ENCODE results near the gene CEP41. TPM values are rescaled to one million over a fixed set of nuclear protein-coding genes. Genes with fewer than 3 reads are reported as not detected.

Gene CEP41, protein sequence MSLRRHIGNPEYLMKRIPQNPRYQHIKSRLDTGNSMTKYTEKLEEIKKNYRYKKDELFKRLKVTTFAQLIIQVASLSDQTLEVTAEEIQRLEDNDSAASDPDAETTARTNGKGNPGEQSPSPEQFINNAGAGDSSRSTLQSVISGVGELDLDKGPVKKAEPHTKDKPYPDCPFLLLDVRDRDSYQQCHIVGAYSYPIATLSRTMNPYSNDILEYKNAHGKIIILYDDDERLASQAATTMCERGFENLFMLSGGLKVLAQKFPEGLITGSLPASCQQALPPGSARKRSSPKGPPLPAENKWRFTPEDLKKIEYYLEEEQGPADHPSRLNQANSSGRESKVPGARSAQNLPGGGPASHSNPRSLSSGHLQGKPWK
- 14.3 and 16.7 TPM in 2 replicates for total RNA-seq

DNA sequence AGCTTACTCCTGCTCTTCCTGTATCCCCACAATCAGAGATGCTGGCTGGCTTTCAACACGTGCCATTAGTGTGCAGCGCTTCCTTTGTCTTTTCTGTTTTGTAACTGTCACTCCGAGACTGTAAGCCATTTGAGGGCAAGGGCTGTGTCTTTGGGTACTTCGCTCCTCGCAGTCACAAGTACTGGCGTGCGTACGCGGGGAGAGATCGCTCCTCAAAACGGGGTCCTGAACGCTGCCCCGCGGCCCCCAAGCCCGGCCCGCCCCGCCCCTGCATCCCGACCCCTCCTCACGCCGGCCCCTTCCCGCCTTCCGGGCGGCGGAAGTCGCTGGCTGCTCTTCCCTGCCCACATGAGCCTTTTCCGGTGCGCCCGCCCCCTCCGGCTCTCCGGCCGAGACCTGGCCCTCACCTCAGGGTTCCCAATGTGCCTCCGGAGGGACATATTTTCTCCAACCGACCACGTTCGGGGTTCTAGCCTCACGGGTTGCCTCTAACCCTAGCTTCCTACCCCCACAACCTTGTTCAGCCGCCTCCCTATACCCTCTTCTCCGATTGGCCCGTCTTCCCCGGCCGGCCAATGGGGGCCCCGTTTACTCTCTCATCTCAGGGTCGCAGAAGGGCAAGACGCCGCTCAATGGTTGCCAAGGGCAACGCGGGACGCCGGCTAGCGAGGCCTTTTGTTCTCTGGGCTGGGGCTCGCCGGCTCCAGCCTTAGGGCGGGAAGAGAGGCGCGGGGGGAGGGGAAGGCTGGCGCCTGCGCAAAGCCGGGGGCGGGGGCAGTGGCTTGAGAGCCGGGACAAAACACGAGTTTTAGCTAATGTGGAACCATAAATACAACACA lies at the start of gene CEP41:
TSS of gene CEP41 (minus strand) at position 490 of the 839 bp plus-strand sequence. CDS start at position 440, 50 bp downstream.
- intact Hi-C loops (cut with micrococcal nuclease), result loop anchor here (2.0 to 10.0 kb wide), 4 partner anchors 18 to 370 kb away; partner anchors contain the start of genes COPG2 and KLHDC10
- H3K27me3 Mint-ChIP-seq, result no peaks in the 10 kb centered on the region
- peak within 1 kb of the TSS; percentile 99 for H3K4me3 Mint-ChIP-seq
- peak within 1 kb of the TSS; percentile 99 for H3K27ac Mint-ChIP-seq
- H3K36me3 Mint-ChIP-seq (ENCODE audit: low read depth), result peaks cover 9% of the 10 kb centered on the region
- peaks cover 3% of the 10 kb centered on the region for H3K9me3 Mint-ChIP-seq
- peaks cover 37% of the 10 kb centered on the region for H3K4me1 Mint-ChIP-seq
- DNase-seq, result peak; percentile 97

DNA sequence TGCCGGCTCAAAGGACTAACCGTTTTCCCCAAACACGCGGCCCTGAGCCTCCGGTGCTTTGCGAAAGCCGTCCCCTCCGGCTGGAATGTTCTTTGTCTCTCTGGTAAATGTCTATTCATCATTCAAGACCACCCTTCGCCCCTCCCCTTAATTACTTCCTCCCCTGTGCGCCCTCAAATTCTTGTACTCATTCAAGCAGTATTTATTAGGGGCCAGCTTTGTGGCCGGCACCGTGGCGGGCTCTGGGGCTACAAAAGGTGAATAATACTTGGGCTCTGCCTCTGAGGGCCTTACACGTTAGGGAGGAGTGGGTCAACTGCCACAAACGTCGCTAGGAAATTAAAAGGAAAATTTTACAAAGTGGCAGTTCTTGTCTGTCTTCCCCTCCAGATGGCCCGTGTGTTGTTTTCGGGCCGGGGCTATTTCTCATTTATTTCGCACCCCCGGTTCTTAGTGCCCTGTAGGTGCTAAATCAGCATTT lies 49.5 kb upstream of the CEP41 start:
- no peak for DNase-seq
- H3K27ac Mint-ChIP-seq, result no peak overlapping the region
- peaks cover 77% of the 10 kb centered on the region for H3K27me3 Mint-ChIP-seq
- no peaks in the 10 kb centered on the region for H3K9me3 Mint-ChIP-seq
- intact Hi-C loops (cut with micrococcal nuclease), result loop anchor here (5.0 kb wide), 2 partner anchors 248 to 708 kb away; no protein-coding TSS in a partner anchor
- H3K36me3 Mint-ChIP-seq (ENCODE audit: low read depth), result peaks cover 5% of the 10 kb centered on the region
- no peak overlapping the region for H3K4me3 Mint-ChIP-seq
- H3K4me1 Mint-ChIP-seq, result peaks cover 20% of the 10 kb centered on the region

DNA sequence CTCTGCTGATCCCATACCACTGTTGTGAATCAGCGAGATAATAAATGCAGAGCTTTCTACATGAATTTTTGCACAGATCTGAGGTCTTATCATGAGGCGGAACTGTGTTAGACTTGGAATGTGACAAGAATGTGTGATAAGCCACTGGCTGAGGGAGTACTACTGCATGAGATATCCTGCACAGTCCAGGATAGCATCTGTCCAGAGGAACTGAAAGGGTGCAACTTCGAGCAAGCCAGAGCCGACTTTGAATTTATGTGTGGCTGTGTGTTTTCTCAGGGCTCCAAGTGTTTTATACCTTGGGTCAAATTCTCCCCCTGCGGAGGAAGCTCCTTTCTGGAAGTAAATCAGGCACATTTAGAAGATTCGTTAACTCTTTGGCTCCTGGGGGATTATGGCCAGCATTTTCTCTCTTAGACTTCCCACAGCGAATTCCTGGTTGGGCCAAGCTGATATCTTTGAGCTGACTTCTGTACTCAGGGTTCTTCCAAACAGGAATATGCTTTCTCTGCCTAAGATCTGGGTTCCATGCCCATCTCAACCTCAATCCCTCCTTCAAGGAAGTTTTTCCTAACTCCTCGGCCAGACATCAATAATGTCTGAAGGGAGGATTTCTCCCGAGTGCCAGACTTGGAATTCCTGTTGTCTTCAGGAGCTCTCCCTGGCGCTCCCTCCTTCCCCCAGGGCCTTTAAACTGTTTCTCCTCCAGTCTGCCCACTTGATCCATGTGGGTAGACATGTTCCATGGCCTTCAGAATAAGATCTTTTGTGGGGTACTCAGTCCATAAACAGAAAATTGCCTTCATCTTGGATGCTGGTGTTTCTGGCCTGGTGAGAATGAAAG lies 48.5 kb upstream of the CEP41 start:
- DNase-seq, result no peak
- Mint-ChIP-seq H3K27me3 (peaks cover 77% of the 10 kb centered on the region), H3K27ac (no peak overlapping the region), H3K36me3 (ENCODE audit: low read depth) (peaks cover 5% of the 10 kb centered on the region), H3K4me3 (no peak overlapping the region), H3K4me1 (peaks cover 26% of the 10 kb centered on the region), H3K9me3 (no peaks in the 10 kb centered on the region)
- intact Hi-C loops (cut with micrococcal nuclease), result loop anchor here (5.0 to 10.0 kb wide), 2 partner anchors 215 to 243 kb away; partner anchors contain the start of gene KLF14

DNA sequence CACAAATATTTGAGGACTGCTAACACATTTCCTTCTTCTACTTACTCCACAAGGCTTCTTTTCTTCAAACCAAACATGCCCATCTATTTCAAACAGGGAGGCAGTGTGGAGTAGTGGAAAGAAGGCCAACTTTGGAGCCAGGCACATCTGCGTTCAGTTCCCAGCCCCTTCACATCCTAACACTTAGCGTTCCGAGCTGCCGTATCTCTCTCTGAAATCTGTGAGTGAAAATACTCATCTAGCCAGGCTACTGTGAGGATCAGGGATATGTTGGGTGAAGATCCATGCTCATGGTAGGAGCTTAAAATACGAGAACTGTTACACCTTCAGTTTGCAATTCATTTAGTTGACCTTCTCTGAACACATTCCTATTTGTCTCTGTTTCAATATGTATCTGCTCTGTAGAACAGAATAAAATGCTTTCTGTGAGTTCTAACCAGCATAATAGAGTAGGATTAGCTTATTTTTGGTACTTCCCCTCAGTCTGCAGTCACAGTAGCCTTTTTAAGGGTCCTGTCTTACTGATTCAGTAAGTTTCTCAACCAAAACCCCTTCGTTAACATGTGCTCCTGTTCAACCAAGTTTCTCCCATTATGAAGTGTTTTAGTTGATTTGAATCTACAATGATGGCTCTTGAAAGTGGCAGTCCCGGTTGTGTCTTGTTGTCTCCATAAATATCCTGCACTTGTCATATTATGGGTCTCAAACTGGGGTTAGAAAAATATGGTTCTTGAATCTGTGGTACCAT lies 47.8 kb upstream of the CEP41 start:
- peaks cover 76% of the 10 kb centered on the region for H3K27me3 Mint-ChIP-seq
- H3K9me3 Mint-ChIP-seq, result no peaks in the 10 kb centered on the region
- no peak for DNase-seq
- no peak overlapping the region for H3K4me3 Mint-ChIP-seq
- peaks cover 5% of the 10 kb centered on the region for H3K36me3 Mint-ChIP-seq (ENCODE audit: low read depth)
- no peak overlapping the region for H3K27ac Mint-ChIP-seq
- peaks cover 26% of the 10 kb centered on the region for H3K4me1 Mint-ChIP-seq
- intact Hi-C loops (cut with micrococcal nuclease), result loop anchor here (5.0 to 10.0 kb wide), 2 partner anchors 214 to 244 kb away; partner anchors contain the start of gene KLF14

DNA sequence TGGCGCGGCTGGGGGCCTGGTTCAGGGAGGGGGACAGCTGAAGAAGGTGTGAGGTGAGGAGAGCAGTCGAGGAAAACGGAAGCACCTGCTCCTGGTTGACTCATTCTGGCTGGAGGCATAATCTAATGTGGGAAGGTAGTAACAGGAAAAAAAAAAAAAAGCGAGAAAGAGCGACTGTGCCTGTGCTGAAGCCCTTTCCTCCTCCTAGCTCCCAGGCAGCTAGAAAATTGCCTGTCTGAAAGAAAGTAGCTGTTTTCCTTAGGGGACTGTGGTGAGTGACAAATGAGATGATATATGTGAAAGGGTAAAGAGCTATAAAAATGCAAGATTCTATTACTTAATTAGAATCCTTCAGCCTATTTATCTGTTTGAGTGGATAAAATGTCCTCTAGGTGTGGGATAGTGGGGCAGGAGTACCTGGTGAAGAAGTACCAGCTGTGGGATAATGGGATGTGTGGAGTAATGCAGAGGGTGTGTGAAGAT lies 46.2 kb upstream of the CEP41 start:
- DNase-seq, result no peak
- intact Hi-C loops (cut with micrococcal nuclease), result loop anchor here (1.0 to 10.0 kb wide), 4 partner anchors 212 to 417 kb away; partner anchors contain the start of genes KLF14 and KLHDC10
- H3K27me3 Mint-ChIP-seq, result peaks cover 70% of the 10 kb centered on the region
- H3K36me3 Mint-ChIP-seq (ENCODE audit: low read depth), result no peaks in the 10 kb centered on the region
- H3K4me1 Mint-ChIP-seq, result peaks cover 23% of the 10 kb centered on the region
- peak overlapping the region; percentile 81 for H3K4me3 Mint-ChIP-seq
- H3K9me3 Mint-ChIP-seq, result no peaks in the 10 kb centered on the region
- no peak overlapping the region for H3K27ac Mint-ChIP-seq

DNA sequence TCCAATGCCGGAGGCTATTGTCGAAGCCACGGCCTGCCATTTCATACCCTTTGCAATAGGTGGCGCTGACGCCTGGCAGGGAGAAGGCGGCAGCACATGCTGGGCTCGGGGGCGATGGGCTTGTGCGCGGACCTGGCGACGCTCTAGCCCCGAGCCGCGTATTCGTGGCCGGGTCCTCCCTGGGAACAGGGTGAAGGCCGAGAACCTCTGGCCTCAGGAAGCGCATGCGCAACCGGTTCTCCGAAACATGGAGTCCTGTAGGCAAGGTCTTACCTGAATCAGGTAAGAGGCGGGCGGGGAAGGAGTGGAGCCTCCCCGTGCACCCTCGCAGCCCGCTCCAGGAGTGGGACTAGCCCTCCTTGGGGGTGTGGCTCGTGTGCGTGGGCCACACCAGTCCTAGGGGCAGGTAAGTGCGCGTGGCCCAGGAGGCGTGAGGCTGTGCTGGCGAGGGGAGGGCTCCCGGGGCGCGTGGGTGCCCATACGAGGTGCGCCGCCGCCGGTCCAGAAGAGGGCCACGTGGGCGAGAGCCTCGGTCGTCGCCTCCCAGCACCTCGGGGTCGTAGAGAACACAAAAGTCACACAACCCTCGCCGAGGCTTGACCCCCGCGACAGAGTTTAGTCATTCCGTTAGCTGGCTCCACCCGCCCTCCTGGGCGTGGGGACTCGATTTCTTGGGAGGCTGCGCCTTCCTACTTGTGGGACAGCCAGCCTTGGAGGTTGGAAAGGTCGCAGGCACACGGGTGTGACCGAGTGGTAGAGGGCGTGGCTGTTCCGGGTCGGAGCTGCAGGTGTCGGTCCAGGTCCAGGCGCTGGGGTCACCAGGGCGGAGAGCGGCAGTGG lies 45.5 kb upstream of the CEP41 start:
- peak overlapping the region; percentile 65 for H3K27ac Mint-ChIP-seq
- intact Hi-C loops (cut with micrococcal nuclease), result loop anchor here (1.0 to 10.0 kb wide), 4 partner anchors 212 to 416 kb away; partner anchors contain the start of genes KLF14 and KLHDC10
- DNase-seq, result peak; percentile 83
- H3K27me3 Mint-ChIP-seq, result peaks cover 67% of the 10 kb centered on the region
- peaks cover 22% of the 10 kb centered on the region for H3K4me1 Mint-ChIP-seq
- H3K4me3 Mint-ChIP-seq, result peak overlapping the region; percentile 81
- H3K36me3 Mint-ChIP-seq (ENCODE audit: low read depth), result no peaks in the 10 kb centered on the region
- H3K9me3 Mint-ChIP-seq, result no peaks in the 10 kb centered on the region

DNA sequence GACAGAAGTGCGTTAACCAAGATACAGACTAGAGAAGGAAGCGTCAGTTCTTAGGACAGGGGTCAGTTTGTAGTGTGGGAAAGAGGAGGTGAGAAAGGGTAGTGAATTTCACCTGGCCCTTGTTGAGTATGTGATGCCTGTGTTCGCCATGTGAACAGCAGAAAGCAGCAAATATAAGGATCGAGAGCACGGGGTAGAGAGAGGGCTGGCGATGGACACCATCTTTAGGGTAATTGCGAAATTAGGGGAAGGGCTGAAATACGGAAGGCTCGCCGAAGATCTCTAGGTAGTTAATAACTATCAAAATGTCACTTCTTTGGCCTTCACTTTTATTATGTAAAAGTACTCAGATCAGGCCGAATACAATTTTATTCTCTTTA lies 44.9 kb upstream of the CEP41 start:
- no peak for DNase-seq
- Mint-ChIP-seq H3K27me3 (peaks cover 62% of the 10 kb centered on the region), H3K36me3 (ENCODE audit: low read depth) (no peaks in the 10 kb centered on the region), H3K9me3 (no peaks in the 10 kb centered on the region), H3K4me3 (peak overlapping the region; percentile 81), H3K27ac (no peak overlapping the region), H3K4me1 (peaks cover 19% of the 10 kb centered on the region)
- intact Hi-C loops (cut with micrococcal nuclease), result loop anchor here (1.0 to 10.0 kb wide), 4 partner anchors 211 to 415 kb away; partner anchors contain the start of genes KLF14 and KLHDC10

DNA sequence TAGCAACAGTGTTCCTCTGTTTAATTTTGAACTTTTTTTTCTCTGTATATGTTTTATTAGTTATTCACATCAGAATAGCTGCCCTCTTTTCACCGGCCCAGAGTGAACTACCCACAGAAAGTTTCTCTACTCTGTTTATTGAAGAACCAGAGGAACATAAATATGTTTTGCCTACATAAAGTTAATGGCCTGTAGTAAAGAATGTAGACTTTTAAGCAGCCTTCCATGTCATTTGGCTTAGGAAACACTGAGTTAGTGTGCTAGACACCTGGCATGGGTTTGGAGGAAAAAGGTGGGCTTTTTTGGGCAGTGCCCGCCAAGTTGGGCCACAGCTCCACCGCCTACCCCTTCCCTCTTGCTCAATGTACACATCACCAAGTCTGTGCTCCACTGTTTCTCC lies 42.2 kb upstream of the CEP41 start:
- intact Hi-C loops (cut with micrococcal nuclease), result loop anchor here (10.0 kb wide), 1 partner anchor 208 kb away; no protein-coding TSS in a partner anchor
- peaks cover 5% of the 10 kb centered on the region for H3K9me3 Mint-ChIP-seq
- no peak overlapping the region for H3K27ac Mint-ChIP-seq
- H3K27me3 Mint-ChIP-seq, result peaks cover 42% of the 10 kb centered on the region
- peaks cover 19% of the 10 kb centered on the region for H3K4me1 Mint-ChIP-seq
- H3K4me3 Mint-ChIP-seq, result no peak overlapping the region
- H3K36me3 Mint-ChIP-seq (ENCODE audit: low read depth), result no peaks in the 10 kb centered on the region
- DNase-seq, result peak; percentile 37

DNA sequence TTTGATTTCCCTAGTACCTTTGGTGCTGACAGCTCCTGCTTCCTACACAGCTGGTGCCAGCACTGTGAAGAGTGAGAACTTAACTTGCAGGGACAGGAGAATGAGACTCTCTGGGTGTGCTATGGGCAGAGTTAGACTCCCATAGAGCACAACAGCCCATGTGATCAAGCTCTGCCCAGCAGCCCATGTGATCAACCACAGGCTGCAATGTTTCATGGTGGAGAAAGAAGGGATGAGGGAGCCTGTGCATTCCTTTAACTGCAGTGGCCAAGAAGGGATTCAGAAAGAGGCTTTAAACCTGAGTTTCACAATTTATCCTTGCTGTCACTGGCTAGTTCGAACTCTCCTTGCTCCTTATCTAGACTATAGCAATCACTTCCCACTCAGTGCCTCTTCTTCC lies 41.1 kb upstream of the CEP41 start:
- intact Hi-C loops (cut with micrococcal nuclease), result loop anchor here (10.0 kb wide), 1 partner anchor 207 kb away; no protein-coding TSS in a partner anchor
- DNase-seq, result peak; percentile 45
- Mint-ChIP-seq H3K4me1 (peaks cover 15% of the 10 kb centered on the region), H3K27me3 (peaks cover 32% of the 10 kb centered on the region), H3K9me3 (peaks cover 9% of the 10 kb centered on the region), H3K4me3 (no peak overlapping the region), H3K27ac (no peak overlapping the region), H3K36me3 (ENCODE audit: low read depth) (no peaks in the 10 kb centered on the region)

DNA sequence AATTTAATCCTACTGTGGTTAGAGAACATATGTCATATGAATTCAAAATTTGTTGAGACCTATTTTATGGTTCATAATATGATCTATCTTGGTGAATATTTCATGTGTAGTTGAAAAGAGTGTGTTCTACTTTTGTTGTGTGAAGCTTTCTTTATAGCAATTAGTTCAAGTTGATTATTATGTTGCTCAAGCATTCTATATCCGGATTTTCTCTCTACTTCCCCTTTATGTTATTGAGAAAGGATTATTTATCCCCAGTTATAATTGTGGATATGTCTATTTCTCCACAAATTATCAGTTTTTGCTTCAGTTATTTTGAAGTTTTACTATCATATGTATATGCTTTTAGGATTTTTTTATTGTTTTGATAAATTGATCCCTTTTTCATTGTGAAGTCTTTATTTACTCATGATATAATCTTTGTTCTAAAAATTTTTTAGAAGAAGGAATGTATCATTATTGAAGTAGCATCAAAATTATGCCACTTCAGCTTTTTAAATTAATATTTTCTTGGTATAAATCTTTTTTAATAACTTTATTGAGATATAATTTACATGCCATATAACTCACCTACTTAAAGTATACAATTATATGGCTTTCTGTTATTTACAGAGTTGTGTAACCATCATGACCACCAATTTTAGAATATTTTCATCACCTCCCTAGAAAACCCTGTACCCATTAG lies 39.0 kb upstream of the CEP41 start:
- intact Hi-C loops (cut with micrococcal nuclease), result loop anchor here (10.0 kb wide), 1 partner anchor 205 kb away; no protein-coding TSS in a partner anchor
- H3K27ac Mint-ChIP-seq, result no peak overlapping the region
- DNase-seq, result no peak
- H3K9me3 Mint-ChIP-seq, result peaks cover 9% of the 10 kb centered on the region
- H3K4me3 Mint-ChIP-seq, result no peak overlapping the region
- H3K4me1 Mint-ChIP-seq, result peaks cover under 1% of the 10 kb centered on the region
- peaks cover 22% of the 10 kb centered on the region for H3K27me3 Mint-ChIP-seq
- no peaks in the 10 kb centered on the region for H3K36me3 Mint-ChIP-seq (ENCODE audit: low read depth)

DNA sequence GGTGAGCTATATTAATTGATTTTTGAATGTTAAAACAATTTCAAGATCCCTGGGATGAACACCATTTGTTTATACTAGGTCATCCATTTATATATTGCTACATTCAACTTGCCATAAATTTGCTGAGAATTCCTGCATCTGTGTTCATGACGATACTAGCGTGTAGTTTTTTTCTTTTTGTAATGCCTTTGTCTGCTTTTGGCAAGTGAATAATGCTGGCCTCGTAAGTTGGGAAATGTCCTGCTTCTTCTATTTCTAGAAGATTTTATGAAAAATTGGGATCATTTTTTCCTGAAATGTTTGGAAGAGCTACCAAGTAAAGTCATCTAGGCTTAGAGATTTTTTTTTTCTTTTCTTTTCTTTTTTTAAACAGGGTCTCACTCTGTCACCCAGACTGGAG lies 38.2 kb upstream of the CEP41 start:
- Mint-ChIP-seq H3K4me3 (no peak overlapping the region), H3K36me3 (ENCODE audit: low read depth) (no peaks in the 10 kb centered on the region), H3K27me3 (peaks cover 17% of the 10 kb centered on the region), H3K9me3 (peaks cover 9% of the 10 kb centered on the region), H3K4me1 (no peaks in the 10 kb centered on the region), H3K27ac (no peak overlapping the region)
- DNase-seq, result no peak
- intact Hi-C loops (cut with micrococcal nuclease), result no loop called here

All from activated CD4-positive, alpha-beta T cell treated with anti-CD3 and anti-CD28 coated beads, Interleukin-2, amount 10 ng/mL, durations not matched to agents 24 days and 14 days (primary cell).